Keratinocyte (primary cell): ENCODE results near the gene PTPN18. TPM values are rescaled to one million over a fixed set of nuclear protein-coding genes. Genes with fewer than 3 reads are reported as not detected.

Experiments
- DNase-seq: peaks from one replicate; pipeline ENCODE4 v3.0.0-alpha.2; 2011; ENCODE audit warnings: low read depth, missing footprints, low spot score
- FAIRE-seq: peaks from 2 replicates; lab custom pipeline; 2011; peaks lifted over from hg19 to GRCh38; lab: Jason Lieb, UNC
- H2AFZ ChIP-seq: 2 replicates; pipeline ENCODE4 v1.6.0; 2012; ENCODE audit warnings: low read length, control low read depth, inconsistent platforms; ENCODE audit not compliant: control insufficient read depth
- H3K27ac ChIP-seq: 2 replicates; pipeline ENCODE4 v1.5.1; 2011; ENCODE audit warnings: low read length; ENCODE audit not compliant: control insufficient read depth, insufficient read depth
- H3K27me3 ChIP-seq: 3 replicates; pipeline ENCODE4 v1.6.0; 2011; ENCODE audit warnings: low read length; ENCODE audit not compliant: control insufficient read depth, insufficient read depth; ENCODE audit errors: extremely low read depth
- H3K36me3 ChIP-seq, 2 experiments: 2 replicates in 1 of 2; 3 replicates in 1 of 2; pipeline ENCODE4 v1.5.1; 2011; ENCODE audit warnings: low read length in 2 of 2, mild to moderate bottlenecking in 1 of 2; ENCODE audit not compliant: control insufficient read depth in 2 of 2, insufficient read depth in 2 of 2; ENCODE audit errors: extremely low read depth in 1 of 2
- H3K4me1 ChIP-seq: 3 replicates; pipeline ENCODE4 v1.5.1; 2011; ENCODE audit warnings: low read length; ENCODE audit not compliant: control insufficient read depth, insufficient read depth; ENCODE audit errors: extremely low read depth
- H3K4me2 ChIP-seq: 3 replicates; pipeline ENCODE4 v1.6.0; 2011; ENCODE audit warnings: low read depth, low read length; ENCODE audit not compliant: control insufficient read depth, insufficient read depth; ENCODE audit errors: extremely low read depth
- H3K4me3 ChIP-seq, 3 experiments: fragments of 200-600 bp in 1 of 3; sonication (generic) in 1 of 3; 2 replicates in 2 of 3; 3 replicates in 1 of 3; pipeline ENCODE4 v1.5.1; 2011 to 2016; ENCODE audit warnings: low read length in 3 of 3, mild to moderate bottlenecking in 3 of 3, control low read depth in 2 of 3, inconsistent platforms in 1 of 3, low read depth in 1 of 3, mixed read lengths in 1 of 3, mixed run types in 1 of 3, moderate library complexity in 1 of 3; ENCODE audit not compliant: control insufficient read depth in 2 of 3, insufficient read depth in 2 of 3; ENCODE audit errors: extremely low read depth in 1 of 3
- H3K79me2 ChIP-seq: 2 replicates; pipeline ENCODE4 v1.6.0; 2012; ENCODE audit warnings: low read length; ENCODE audit not compliant: control insufficient read depth, insufficient read depth
- H3K9ac ChIP-seq: 3 replicates; pipeline ENCODE4 v1.6.0; 2011; ENCODE audit warnings: low read length; ENCODE audit not compliant: control insufficient read depth, insufficient read depth; ENCODE audit errors: extremely low read depth
- H3K9me1 ChIP-seq: 3 replicates; pipeline ENCODE4 v1.6.0; 2011; ENCODE audit warnings: low read length; ENCODE audit not compliant: control insufficient read depth, insufficient read depth; ENCODE audit errors: extremely low read depth
- H3K9me3 ChIP-seq: 2 replicates; pipeline ENCODE4 v1.5.1; 2012; ENCODE audit warnings: low read depth, low read length; ENCODE audit not compliant: control insufficient read depth
- H4K20me1 ChIP-seq: 3 replicates; pipeline ENCODE4 v1.6.0; 2011; ENCODE audit warnings: low read length; ENCODE audit not compliant: control insufficient read depth, insufficient read depth; ENCODE audit errors: extremely low read depth
- CTCF ChIP-seq, 3 experiments: IDR thresholded peaks in 1 of 3; conservative IDR thresholded peaks in 1 of 3; optimal IDR thresholded peaks in 1 of 3; 2 replicates in 2 of 3; 3 replicates in 1 of 3; pipeline versions ENCODE3 to v1.5.1; 2011; ENCODE audit warnings: low read length in 3 of 3, mild to moderate bottlenecking in 3 of 3, moderate library complexity in 2 of 3, control low read depth in 1 of 3, inconsistent platforms in 1 of 3; ENCODE audit not compliant: insufficient read depth in 2 of 3; ENCODE audit errors: extremely low read depth in 1 of 3
- EZH2 ChIP-seq: IDR thresholded peaks from one replicate; pipeline ENCODE4 v1.6.1; 2012; ENCODE audit warnings: inconsistent platforms, mild to moderate bottlenecking, low read length, moderate library complexity
- dilution Hi-C: fragments of 300-500 bp; cut with MboI; formaldehyde crosslinking; loops from one replicate; pipeline ENCODE4 v1.7.0; 2020; ENCODE audit warnings: low sequenced_read_pairs; ENCODE audit not compliant: extremely low pct_ligation_motif_present
- polyA plus RNA-seq, 5 experiments: library from polyadenylated mRNA; depleted of rRNA in 3 of 5; stranded (reverse) in 3 of 5; stranded (forward) in 1 of 5; unstranded in 1 of 5; fragments of >200 nt; gene quantifications; 1 replicate in 1 of 5; 2 replicates in 3 of 5; 3 replicates in 1 of 5; pipeline versions ENCODE4 v1.2.1 to v1.2.3, GENCODE V29; 2011 to 2012; ENCODE audit warnings: missing spikeins in 2 of 5, low read depth in 1 of 5, low replicate concordance in 1 of 5

PTPN18 gene
- polyA plus RNA-seq, 1 donor (not counting 4 experiments of a cell fraction or from before 2014, with no cell fraction given), result 9.6 TPM

GRCh38 chr2:130354139-130354428 is 1.8 kb upstream of the PTPN18 start:
- Histone ChIP-seq H3K27ac (no peak overlapping the region), H3K9me3 (no peaks in the 10 kb centered on the region), H3K4me1 (no peaks in the 10 kb centered on the region), H4K20me1 (no peaks in the 10 kb centered on the region), H3K9me1 (no peaks in the 10 kb centered on the region), H2AFZ (no peak overlapping the region), H3K9ac (no peak overlapping the region), H3K27me3 (no peaks in the 10 kb centered on the region), H3K36me3 (peaks cover 0 to 1% of the 10 kb centered on the region in 2 experiments), H3K4me3 (no peak overlapping the region), H3K4me2 (no peak overlapping the region), H3K79me2 (no peaks in the 10 kb centered on the region)
- DNase-seq, result no peak
- TF ChIP-seq CTCF (optimal IDR thresholded peaks at IDR 0.05 in 1 of 3, IDR thresholded peaks at IDR 0.05 in 1 of 3, conservative IDR thresholded peaks at IDR 0.05 in 1 of 3; ENCODE audit: extremely low read depth in 1 of 3, insufficient read depth in 2 of 3, low read length in 3 of 3) (no peak), EZH2 (no peak)
- FAIRE-seq, result no peak
- dilution Hi-C loops, result no loop called here

GRCh38 chr2:130355172-130355577 is 681 bp upstream of the PTPN18 start:
- dilution Hi-C loops, result no loop called here
- Histone ChIP-seq H3K4me3 (peak overlapping the region; percentile 63 to 71 (median 69)), H4K20me1 (no peaks in the 10 kb centered on the region), H3K9me3 (no peaks in the 10 kb centered on the region), H2AFZ (peak overlapping the region; percentile 68), H3K4me1 (no peaks in the 10 kb centered on the region), H3K36me3 (peaks cover 0 to 1% of the 10 kb centered on the region in 2 experiments), H3K27ac (no peak overlapping the region), H3K4me2 (peak overlapping the region; percentile 54), H3K9ac (peak overlapping the region; percentile 60), H3K9me1 (no peaks in the 10 kb centered on the region), H3K79me2 (no peaks in the 10 kb centered on the region), H3K27me3 (no peaks in the 10 kb centered on the region)
- no peak for FAIRE-seq
- TF ChIP-seq CTCF (optimal IDR thresholded peaks at IDR 0.05 in 1 of 3, IDR thresholded peaks at IDR 0.05 in 1 of 3, conservative IDR thresholded peaks at IDR 0.05 in 1 of 3; ENCODE audit: extremely low read depth in 1 of 3, insufficient read depth in 2 of 3, low read length in 3 of 3), result no peak
- TF ChIP-seq EZH2, result no peak
- no peak for DNase-seq
